ENCODE data around the gene USP31. TPM values are rescaled to one million over a fixed set of nuclear protein-coding genes. Genes with fewer than 3 reads are reported as not detected.

The USP31 gene
- total and polyA plus RNA-seq, 2 donors (not counting 1 experiment from before 2014, with no cell fraction given) = 1.6 to 6.7 TPM

DNA sequence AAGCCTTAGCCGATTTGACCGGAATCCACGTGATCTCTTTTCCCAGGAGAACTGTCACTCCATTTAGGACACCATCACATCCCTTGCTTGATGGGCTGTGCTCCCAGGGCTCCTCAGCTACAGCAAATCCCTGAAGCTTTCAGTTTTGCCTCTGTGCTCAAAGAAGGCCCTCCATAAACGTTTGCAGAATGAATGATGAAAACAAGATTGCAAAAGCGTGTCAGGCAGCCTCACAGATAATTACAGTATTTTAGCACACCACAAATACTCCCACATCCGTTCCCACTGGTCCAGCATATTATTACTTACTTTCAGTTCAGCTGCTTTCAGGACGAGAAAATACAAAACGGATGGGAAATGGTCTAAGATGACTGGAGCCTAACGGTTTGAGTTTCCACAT lies 84.6 kb downstream of the USP31 start:
- Histone ChIP-seq H3K27ac (ENCODE audit: low read length in 2 of 2) (no peak overlapping the region), H3K9ac (ENCODE audit: low read length) (no peak overlapping the region), H3K4me3 (ENCODE audit: control extremely low read depth in 1 of 5, extremely low read depth in 1 of 5, insufficient read depth in 1 of 5, low read depth in 2 of 5, low read length in 4 of 5) (no peak overlapping the region), H3K4me1 (ENCODE audit: control insufficient read depth in 2 of 2, insufficient read depth in 2 of 2, low read length in 2 of 2) (peaks cover 5% of the 10 kb centered on the region in 2 donors), H3K27me3 (replicated peaks in 1 of 4; ENCODE audit: control extremely low read depth in 1 of 4, control insufficient read depth in 3 of 4, insufficient read depth in 4 of 4, low read length in 3 of 4) (no peaks in the 10 kb centered on the region), H4K20me1 (ENCODE audit: control insufficient read depth, insufficient read depth, low read length, poor library complexity, severe bottlenecking) (no peaks in the 10 kb centered on the region), H2AFZ (ENCODE audit: insufficient read depth, low read depth, low read length, poor library complexity, severe bottlenecking) (no peak overlapping the region), H3K36me3 (replicated peaks in 1 of 2; ENCODE audit: control extremely low read depth in 1 of 2, control insufficient read depth in 1 of 2, extremely low read depth in 1 of 2, insufficient read depth in 2 of 2, low read length in 1 of 2) (peaks cover 0 to 3% of the 10 kb centered on the region in 2 experiments), H3K79me2 (ENCODE audit: control insufficient read depth, insufficient read depth, low read length) (no peaks in the 10 kb centered on the region), H3K4me2 (replicated peaks; ENCODE audit: low read depth, low read length, poor library complexity, severe bottlenecking) (no peak overlapping the region), H3K9me3 (ENCODE audit: control extremely low read depth in 1 of 3, control insufficient read depth in 2 of 3, insufficient read depth in 1 of 3, low read length in 2 of 3) (no peaks in the 10 kb centered on the region)
- Mint-ChIP-seq H3K27ac (no peak overlapping the region), H3K9me3 (ENCODE audit: insufficient read depth) (no peaks in the 10 kb centered on the region), H3K4me1 (peaks cover 7% of the 10 kb centered on the region), H3K4me3 (no peak overlapping the region), H3K27me3 (peaks cover 5% of the 10 kb centered on the region)
- DNase-seq (no peak), ATAC-seq (ENCODE audit: low read depth) (no peak)
- TF ChIP-seq, protein P1, sequence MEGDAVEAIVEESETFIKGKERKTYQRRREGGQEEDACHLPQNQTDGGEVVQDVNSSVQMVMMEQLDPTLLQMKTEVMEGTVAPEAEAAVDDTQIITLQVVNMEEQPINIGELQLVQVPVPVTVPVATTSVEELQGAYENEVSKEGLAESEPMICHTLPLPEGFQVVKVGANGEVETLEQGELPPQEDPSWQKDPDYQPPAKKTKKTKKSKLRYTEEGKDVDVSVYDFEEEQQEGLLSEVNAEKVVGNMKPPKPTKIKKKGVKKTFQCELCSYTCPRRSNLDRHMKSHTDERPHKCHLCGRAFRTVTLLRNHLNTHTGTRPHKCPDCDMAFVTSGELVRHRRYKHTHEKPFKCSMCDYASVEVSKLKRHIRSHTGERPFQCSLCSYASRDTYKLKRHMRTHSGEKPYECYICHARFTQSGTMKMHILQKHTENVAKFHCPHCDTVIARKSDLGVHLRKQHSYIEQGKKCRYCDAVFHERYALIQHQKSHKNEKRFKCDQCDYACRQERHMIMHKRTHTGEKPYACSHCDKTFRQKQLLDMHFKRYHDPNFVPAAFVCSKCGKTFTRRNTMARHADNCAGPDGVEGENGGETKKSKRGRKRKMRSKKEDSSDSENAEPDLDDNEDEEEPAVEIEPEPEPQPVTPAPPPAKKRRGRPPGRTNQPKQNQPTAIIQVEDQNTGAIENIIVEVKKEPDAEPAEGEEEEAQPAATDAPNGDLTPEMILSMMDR (IDR thresholded peaks at IDR 0.05) = no peak
- no peak for TF ChIP-seq EZH2 (IDR thresholded peaks at IDR 0.05; ENCODE audit: borderline replicate concordance, insufficient read depth, low read depth, low read length, poor library complexity, severe bottlenecking)
- ChIA-PET CTCF (interaction anchor here (0.7 kb wide), 1 partner anchor 1424 kb away, joined by 3 read pairs; no protein-coding TSS in a partner anchor), POLR2A (no interaction called here)
- WGBS (ENCODE audit: insufficient coverage) = 93% methylated on average over 6 of the region's 9 CpGs
- intact Hi-C loops (cut with micrococcal nuclease) = no loop called here

DNA sequence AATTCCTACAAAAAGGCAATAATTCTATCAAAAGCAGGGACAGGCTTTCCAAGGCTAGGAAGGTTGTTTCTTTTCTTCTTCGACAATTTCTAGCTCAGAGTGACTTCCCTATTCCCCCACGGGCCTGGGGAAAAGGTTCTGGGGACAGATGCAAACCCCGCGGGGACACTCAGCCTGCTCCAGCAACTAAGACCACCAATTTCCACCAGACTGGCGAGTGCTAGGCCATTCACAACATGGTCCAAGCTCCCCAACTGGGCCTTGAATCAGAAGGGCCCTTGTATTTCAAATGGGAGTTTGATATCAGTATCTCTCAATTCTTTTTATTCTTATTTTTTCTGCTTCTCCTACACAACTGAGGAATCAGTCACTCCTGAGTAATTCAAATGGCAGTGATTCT lies 86.7 kb downstream of the USP31 start:
- TF ChIP-seq, protein P1 (IDR thresholded peaks at IDR 0.05) = no peak
- TF ChIP-seq EZH2 (IDR thresholded peaks at IDR 0.05; ENCODE audit: borderline replicate concordance, insufficient read depth, low read depth, low read length, poor library complexity, severe bottlenecking) = no peak
- Histone ChIP-seq H3K4me2 (replicated peaks; ENCODE audit: low read depth, low read length, poor library complexity, severe bottlenecking) (no peak overlapping the region), H3K36me3 (replicated peaks in 1 of 2; ENCODE audit: control extremely low read depth in 1 of 2, control insufficient read depth in 1 of 2, extremely low read depth in 1 of 2, insufficient read depth in 2 of 2, low read length in 1 of 2) (no peaks in the 10 kb centered on the region), H3K9ac (ENCODE audit: low read length) (no peak overlapping the region), H4K20me1 (ENCODE audit: control insufficient read depth, insufficient read depth, low read length, poor library complexity, severe bottlenecking) (no peaks in the 10 kb centered on the region), H3K27ac (ENCODE audit: low read length in 2 of 2) (no peak overlapping the region), H3K79me2 (ENCODE audit: control insufficient read depth, insufficient read depth, low read length) (no peaks in the 10 kb centered on the region), H3K9me3 (ENCODE audit: control extremely low read depth in 1 of 3, control insufficient read depth in 2 of 3, insufficient read depth in 1 of 3, low read length in 2 of 3) (no peaks in the 10 kb centered on the region), H3K4me3 (ENCODE audit: control extremely low read depth in 1 of 5, extremely low read depth in 1 of 5, insufficient read depth in 1 of 5, low read depth in 2 of 5, low read length in 4 of 5) (no peak overlapping the region), H3K4me1 (ENCODE audit: control insufficient read depth in 2 of 2, insufficient read depth in 2 of 2, low read length in 2 of 2) (peaks cover 5% of the 10 kb centered on the region in 2 donors), H2AFZ (ENCODE audit: insufficient read depth, low read depth, low read length, poor library complexity, severe bottlenecking) (no peak overlapping the region), H3K27me3 (replicated peaks in 1 of 4; ENCODE audit: control extremely low read depth in 1 of 4, control insufficient read depth in 3 of 4, insufficient read depth in 4 of 4, low read length in 3 of 4) (no peaks in the 10 kb centered on the region)
- H3K4me3 Mint-ChIP-seq = no peak overlapping the region
- 60% methylated on average over 3 of the region's 5 CpGs for WGBS (ENCODE audit: insufficient coverage)
- ATAC-seq (ENCODE audit: low read depth) (no peak), DNase-seq (no peak)
- no peak overlapping the region for H3K27ac Mint-ChIP-seq
- ChIA-PET CTCF (interaction anchor here (0.5 to 0.6 kb wide), 2 partner anchors 216 to 663 kb away, joined by 3 read pairs; no protein-coding TSS in a partner anchor), POLR2A (no interaction called here)
- peaks cover 5% of the 10 kb centered on the region for H3K27me3 Mint-ChIP-seq
- no peaks in the 10 kb centered on the region for H3K9me3 Mint-ChIP-seq (ENCODE audit: insufficient read depth)
- intact Hi-C loops (cut with micrococcal nuclease) = no loop called here
- H3K4me1 Mint-ChIP-seq = peaks cover 7% of the 10 kb centered on the region

Data from B cell (primary cell).